ENCODE measurements around the gene RASGRF1.

Gene RASGRF1

GRCh38 chr15:79086814-79087213 lies 3.8 kb downstream of the RASGRF1 start:
- no peak for DNase-seq
- Mint-ChIP-seq H3K4me3 (no peak overlapping the region), H3K27ac (no peak overlapping the region), H3K36me3 (ENCODE audit: low read depth) (no peaks in the 10 kb centered on the region), H3K9me3 (no peaks in the 10 kb centered on the region), H3K4me1 (ENCODE audit: low read depth) (peaks cover 9% of the 10 kb centered on the region), H3K27me3 (peaks cover 60% of the 10 kb centered on the region)

- peaks cover 46% of the 10 kb centered on the region for H3K27me3 Mint-ChIP-seq
- H3K27ac Mint-ChIP-seq: no peak overlapping the region
- H3K4me1 Mint-ChIP-seq (ENCODE audit: low read depth): no peaks in the 10 kb centered on the region
- no peak for DNase-seq
- H3K36me3 Mint-ChIP-seq (ENCODE audit: low read depth): no peaks in the 10 kb centered on the region
- no peaks in the 10 kb centered on the region for H3K9me3 Mint-ChIP-seq
- no peak overlapping the region for H3K4me3 Mint-ChIP-seq
Measured at GRCh38 chr15:79084308-79084968, 6.1 kb downstream of the RASGRF1 start.

- Mint-ChIP-seq H3K4me1 (ENCODE audit: low read depth) (no peaks in the 10 kb centered on the region), H3K9me3 (no peaks in the 10 kb centered on the region), H3K27ac (no peak overlapping the region), H3K27me3 (peaks cover 35% of the 10 kb centered on the region), H3K36me3 (ENCODE audit: low read depth) (no peaks in the 10 kb centered on the region), H3K4me3 (no peak overlapping the region)
- no peak for DNase-seq
Measured at GRCh38 chr15:79083154-79083553, 7.4 kb downstream of the RASGRF1 start.

- H3K4me3 Mint-ChIP-seq: no peak overlapping the region
Measured at GRCh38 chr15:79082363-79083070, 8.1 kb downstream of the RASGRF1 start.

GRCh38 chr15:79078763-79079410 lies 11.7 kb downstream of the RASGRF1 start:
- H3K27me3 Mint-ChIP-seq: peaks cover 8% of the 10 kb centered on the region
- no peak overlapping the region for H3K27ac Mint-ChIP-seq
- no peaks in the 10 kb centered on the region for H3K9me3 Mint-ChIP-seq
- DNase-seq: no peak
- H3K4me1 Mint-ChIP-seq (ENCODE audit: low read depth): no peaks in the 10 kb centered on the region
- H3K4me3 Mint-ChIP-seq: no peak overlapping the region
- H3K36me3 Mint-ChIP-seq (ENCODE audit: low read depth): no peaks in the 10 kb centered on the region

More at GRCh38 chr15:79082363-79083070, 8.1 kb downstream of the RASGRF1 start:
- H3K4me1 Mint-ChIP-seq (ENCODE audit: low read depth): no peaks in the 10 kb centered on the region
- no peaks in the 10 kb centered on the region for H3K36me3 Mint-ChIP-seq (ENCODE audit: low read depth)
- no peak for DNase-seq
- no peak overlapping the region for H3K27ac Mint-ChIP-seq
- H3K9me3 Mint-ChIP-seq: no peaks in the 10 kb centered on the region
- peaks cover 29% of the 10 kb centered on the region for H3K27me3 Mint-ChIP-seq

GRCh38 chr15:79078003-79078402 lies 12.6 kb downstream of the RASGRF1 start:
- Mint-ChIP-seq H3K36me3 (ENCODE audit: low read depth) (no peaks in the 10 kb centered on the region), H3K9me3 (no peaks in the 10 kb centered on the region), H3K27me3 (peaks cover 3% of the 10 kb centered on the region), H3K4me1 (ENCODE audit: low read depth) (no peaks in the 10 kb centered on the region), H3K27ac (no peak overlapping the region), H3K4me3 (no peak overlapping the region)
- no peak for DNase-seq

GRCh38 chr15:79076661-79077060 lies 13.9 kb downstream of the RASGRF1 start:
- DNase-seq: no peak
- Mint-ChIP-seq H3K36me3 (ENCODE audit: low read depth) (no peaks in the 10 kb centered on the region), H3K9me3 (no peaks in the 10 kb centered on the region), H3K4me1 (ENCODE audit: low read depth) (no peaks in the 10 kb centered on the region), H3K27me3 (peaks cover 3% of the 10 kb centered on the region), H3K27ac (no peak overlapping the region), H3K4me3 (no peak overlapping the region)

- Mint-ChIP-seq H3K4me3 (no peak overlapping the region), H3K27ac (no peak overlapping the region), H3K36me3 (ENCODE audit: low read depth) (no peaks in the 10 kb centered on the region), H3K27me3 (no peaks in the 10 kb centered on the region), H3K4me1 (ENCODE audit: low read depth) (no peaks in the 10 kb centered on the region), H3K9me3 (no peaks in the 10 kb centered on the region)
- no peak for DNase-seq
Measured at GRCh38 chr15:79075256-79075655, 15.3 kb downstream of the RASGRF1 start.

- no peaks in the 10 kb centered on the region for H3K4me1 Mint-ChIP-seq (ENCODE audit: low read depth)
- H3K27ac Mint-ChIP-seq: no peak overlapping the region
- H3K4me3 Mint-ChIP-seq: no peak overlapping the region
- H3K9me3 Mint-ChIP-seq: no peaks in the 10 kb centered on the region
- no peak for DNase-seq
- no peaks in the 10 kb centered on the region for H3K36me3 Mint-ChIP-seq (ENCODE audit: low read depth)
- H3K27me3 Mint-ChIP-seq: no peaks in the 10 kb centered on the region
Measured at GRCh38 chr15:79073336-79073735, 17.2 kb downstream of the RASGRF1 start.

- no peak overlapping the region for H3K27ac Mint-ChIP-seq
- H3K9me3 Mint-ChIP-seq: no peaks in the 10 kb centered on the region
- no peak overlapping the region for H3K4me3 Mint-ChIP-seq
- H3K4me1 Mint-ChIP-seq (ENCODE audit: low read depth): no peaks in the 10 kb centered on the region
- DNase-seq: no peak
- H3K27me3 Mint-ChIP-seq: no peaks in the 10 kb centered on the region
- H3K36me3 Mint-ChIP-seq (ENCODE audit: low read depth): no peaks in the 10 kb centered on the region
Measured at GRCh38 chr15:79071901-79072300, 18.7 kb downstream of the RASGRF1 start.

- Mint-ChIP-seq H3K4me3 (no peak overlapping the region), H3K36me3 (ENCODE audit: low read depth) (no peaks in the 10 kb centered on the region), H3K27ac (no peak overlapping the region), H3K27me3 (peaks cover 6% of the 10 kb centered on the region), H3K4me1 (ENCODE audit: low read depth) (no peaks in the 10 kb centered on the region), H3K9me3 (no peaks in the 10 kb centered on the region)
- DNase-seq: no peak
Measured at GRCh38 chr15:79068790-79069189, 21.8 kb downstream of the RASGRF1 start.

GRCh38 chr15:79067969-79068368 lies 22.6 kb downstream of the RASGRF1 start:
- Mint-ChIP-seq H3K36me3 (ENCODE audit: low read depth) (no peaks in the 10 kb centered on the region), H3K27ac (no peak overlapping the region), H3K27me3 (peaks cover 6% of the 10 kb centered on the region), H3K4me1 (ENCODE audit: low read depth) (no peaks in the 10 kb centered on the region), H3K4me3 (no peak overlapping the region), H3K9me3 (no peaks in the 10 kb centered on the region)
- DNase-seq: no peak

GRCh38 chr15:79067072-79067833 lies 23.3 kb downstream of the RASGRF1 start:
- Mint-ChIP-seq H3K36me3 (ENCODE audit: low read depth) (no peaks in the 10 kb centered on the region), H3K27me3 (peaks cover 6% of the 10 kb centered on the region), H3K4me3 (no peak overlapping the region), H3K27ac (no peak overlapping the region), H3K4me1 (ENCODE audit: low read depth) (no peaks in the 10 kb centered on the region), H3K9me3 (no peaks in the 10 kb centered on the region)
- no peak for DNase-seq

GRCh38 chr15:79066391-79067071 lies 24.0 kb downstream of the RASGRF1 start:
- Mint-ChIP-seq H3K4me3 (no peak overlapping the region), H3K36me3 (ENCODE audit: low read depth) (no peaks in the 10 kb centered on the region), H3K4me1 (ENCODE audit: low read depth) (no peaks in the 10 kb centered on the region), H3K27ac (no peak overlapping the region), H3K9me3 (no peaks in the 10 kb centered on the region), H3K27me3 (peaks cover 6% of the 10 kb centered on the region)
- no peak for DNase-seq

All from activated T-cell treated with anti-CD3 and anti-CD28 coated beads, Interleukin-2, amount 50 U/mL, for 24 hours (primary cell).